Suprapubic skin (tissue), 4 donors: ENCODE results near the gene GUCY1A2.

Experiments
- POLR2A ChIP-seq, 2 donors: fragments of 450-650 bp; IDR thresholded peaks; one replicate each; pipeline ENCODE4 v1.6.1; 2017; ENCODE audit warnings: antibody characterized with exemption in 2 of 2, mild to moderate bottlenecking in 2 of 2, moderate library complexity in 2 of 2
- POLR2AphosphoS5 ChIP-seq, 3 donors: sonication (generic); formaldehyde crosslinking; IDR thresholded peaks; one replicate each; pipeline ENCODE4 v1.6.1; 2017; ENCODE audit warnings: antibody characterized with exemption in 3 of 3

- TF ChIP-seq POLR2A (IDR thresholded peaks at IDR 0.05) (no peak), POLR2AphosphoS5 (IDR thresholded peaks at IDR 0.05) (no peak)
These were observed 22.3 kb upstream of the GUCY1A2 start for GRCh38 chr11:107040433-107041087.
